UCSD-AML1 (cell line): ENCODE results near the gene SNURF.
"Not testable (repeated sequence)": the region's sequence is repeated elsewhere in the genome, so short reads cannot be mapped to it uniquely, and the experiment has no call there.

ENCODE experiments used
- DNase-seq: peaks from one replicate; lab custom pipeline; 2025; ENCODE audit not compliant: unreplicated experiment; lab: John Stamatoyannopoulos, UW

Gene SNURF

GRCh38 chr15:24954783-24955530 lies at the start of gene SNURF, which contains the start of gene SNRPN:
Gene SNURF (plus strand): TSS chr15:24954987. CDS start chr15:24955049, 62 bp downstream.
Gene SNRPN (plus strand): TSS chr15:24954987. CDS start chr15:24974454, 19,467 bp downstream.
- peak; percentile 72 for DNase-seq

GRCh38 chr15:24916305-24917009 lies 38.3 kb upstream of the SNURF start:
- DNase-seq, result peak; percentile 22

GRCh38 chr15:24917431-24917830 lies 37.4 kb upstream of the SNURF start:
- no peak for DNase-seq

GRCh38 chr15:24919446-24919845 lies 35.3 kb upstream of the SNURF start:
- no peak for DNase-seq

GRCh38 chr15:24922781-24923180 lies 32.0 kb upstream of the SNURF start:
- not testable (repeated sequence) for DNase-seq

- DNase-seq, result no peak
Observed at GRCh38 chr15:24924153-24924552, 30.6 kb upstream of the SNURF start.

GRCh38 chr15:24924621-24925020 lies 30.2 kb upstream of the SNURF start:
- no peak for DNase-seq

GRCh38 chr15:24931874-24932732 lies 22.7 kb upstream of the SNURF start:
- not testable (repeated sequence) for DNase-seq

- DNase-seq, result no peak
Observed at GRCh38 chr15:24933716-24934115, 21.1 kb upstream of the SNURF start.

GRCh38 chr15:24938224-24938623 lies 16.6 kb upstream of the SNURF start:
- DNase-seq, result not testable (repeated sequence)

- no peak for DNase-seq
Observed at GRCh38 chr15:24940236-24940635, 14.6 kb upstream of the SNURF start.

GRCh38 chr15:24943361-24943760 lies 11.4 kb upstream of the SNURF start:
- no peak for DNase-seq

GRCh38 chr15:24944954-24945353 lies 9.8 kb upstream of the SNURF start:
- DNase-seq, result no peak

- DNase-seq, result no peak
Observed at GRCh38 chr15:24945711-24946110, 9.1 kb upstream of the SNURF start.

GRCh38 chr15:24948495-24948894 lies 6.3 kb upstream of the SNURF start:
- DNase-seq, result no peak

GRCh38 chr15:24955531-24955921 lies 739 bp downstream of the SNURF start:
- peak; percentile 27 for DNase-seq

- peak; percentile 81 for DNase-seq
Observed at GRCh38 chr15:24956111-24956838, 1.5 kb downstream of the SNURF start.

- no peak for DNase-seq
Observed at GRCh38 chr15:24957691-24958090, 2.9 kb downstream of the SNURF start.

GRCh38 chr15:24961967-24962366 lies 7.2 kb downstream of the SNURF start:
- DNase-seq, result no peak

- no peak for DNase-seq
Observed at GRCh38 chr15:24962880-24963279, 8.1 kb downstream of the SNURF start.
